GM23338 (cell line): ENCODE measurements around the gene PPCDC. TPM values are rescaled to one million over a fixed set of nuclear protein-coding genes. Genes with fewer than 3 reads are reported as not detected.

Experiments used
- ATAC-seq: fragments of 200-7000 bp; cut with Tn5 transposase; 3 replicates; pipeline ENCODE4 v1.9.1; 2020
- DNase-seq: peaks from one replicate; pipeline ENCODE4 v3.0.0-alpha.2; 2015; ENCODE audit warnings: low spot score
- H2AFZ ChIP-seq: fragments of 200-600 bp; sonication (generic); 2 replicates; pipeline ENCODE4 v1.8.0; 2016; ENCODE audit warnings: antibody characterized with exemption, mild to moderate bottlenecking, moderate library complexity
- H3F3A ChIP-seq: fragments of 200-600 bp; sonication (generic); replicated peaks from 2 replicates; pipeline ENCODE4 v1.8.0; 2017; ENCODE audit warnings: antibody characterized with exemption, mixed run types, low read depth
- H3K27ac ChIP-seq: fragments of 200-600 bp; sonication (generic); 2 replicates; pipeline ENCODE4 v1.6.1; 2016; ENCODE audit warnings: low read depth
- H3K27me3 ChIP-seq: fragments of 200-600 bp; sonication (generic); 2 replicates; pipeline ENCODE4 v1.8.0; 2016; ENCODE audit warnings: mild to moderate bottlenecking, mixed run types, moderate library complexity; ENCODE audit not compliant: insufficient read depth
- H3K36me3 ChIP-seq: fragments of 200-600 bp; sonication (generic); 2 replicates; pipeline ENCODE4 v1.8.0; 2016; ENCODE audit warnings: mild to moderate bottlenecking; ENCODE audit not compliant: insufficient read depth
- H3K4me1 ChIP-seq: fragments of 200-600 bp; sonication (generic); 2 replicates; pipeline ENCODE4 v1.8.0; 2016; ENCODE audit warnings: mild to moderate bottlenecking, moderate library complexity; ENCODE audit not compliant: insufficient read depth
- H3K4me2 ChIP-seq: fragments of 200-600 bp; sonication (generic); 2 replicates; pipeline ENCODE4 v1.7.1; 2017; ENCODE audit warnings: mixed run types
- H3K4me3 ChIP-seq: fragments of 200-600 bp; sonication (generic); 2 replicates; pipeline ENCODE4 v1.6.1; 2016; ENCODE audit warnings: mixed run types
- H3K79me2 ChIP-seq: fragments of 200-600 bp; sonication (generic); replicated peaks from 2 replicates; pipeline ENCODE4 v1.8.0; 2017; ENCODE audit warnings: mild to moderate bottlenecking; ENCODE audit not compliant: insufficient read depth
- H3K9me2 ChIP-seq: fragments of 200-600 bp; sonication (generic); 2 replicates; pipeline ENCODE4 v1.8.0; 2017; ENCODE audit not compliant: insufficient read depth
- H4K20me1 ChIP-seq: fragments of 200-600 bp; sonication (generic); replicated peaks from 2 replicates; pipeline ENCODE4 v1.8.0; 2017; ENCODE audit warnings: mild to moderate bottlenecking; ENCODE audit not compliant: insufficient read depth
- H3K27ac Mint-ChIP-seq: 2 replicates; pipeline ENCODE4 v1.8.0; 2020; ENCODE audit warnings: inconsistent platforms, mild to moderate bottlenecking, moderate library complexity, mixed read lengths
- H3K27me3 Mint-ChIP-seq: 3 replicates; pipeline ENCODE4 v1.8.0; 2022; ENCODE audit warnings: low read depth, mild to moderate bottlenecking, moderate library complexity, mixed read lengths, inconsistent platforms; ENCODE audit not compliant: insufficient read depth, poor library complexity
- H3K36me3 Mint-ChIP-seq: 3 replicates; pipeline ENCODE4 v1.8.0; 2021; ENCODE audit warnings: low read depth, mild to moderate bottlenecking, inconsistent platforms, moderate library complexity, mixed read lengths
- H3K4me1 Mint-ChIP-seq: 3 replicates; pipeline ENCODE4 v1.8.0; 2020; ENCODE audit warnings: mild to moderate bottlenecking, inconsistent platforms, mixed read lengths
- H3K4me3 Mint-ChIP-seq: 3 replicates; pipeline ENCODE4 v1.8.0; 2021; ENCODE audit warnings: moderate library complexity, mild to moderate bottlenecking, inconsistent platforms, mixed read lengths
- H3K9me3 Mint-ChIP-seq: 3 replicates; pipeline ENCODE4 v1.8.0; 2020; ENCODE audit warnings: moderate library complexity, mild to moderate bottlenecking, inconsistent platforms, mixed read lengths
- CTCF ChIP-seq, 2 experiments: fragments of 200-600 bp in 1 of 2; sonication (generic) in 1 of 2; conservative IDR thresholded peaks; 2 replicates each; pipeline versions ENCODE4 v1.5.1 to v1.6.1; 2016 to 2017; ENCODE audit warnings: antibody characterized with exemption in 2 of 2, low read depth in 2 of 2, mild to moderate bottlenecking in 2 of 2, moderate library complexity in 1 of 2
- ETS1 ChIP-seq: IDR thresholded peaks from 2 replicates; pipeline ENCODE4 v1.6.1; 2016; ENCODE audit warnings: antibody characterized with exemption
- JUNB ChIP-seq: IDR thresholded peaks from one replicate; pipeline ENCODE4 v1.6.1; 2016; ENCODE audit warnings: antibody characterized with exemption; ENCODE audit not compliant: unreplicated experiment
- POLR2AphosphoS5 ChIP-seq: IDR thresholded peaks from 2 replicates; pipeline ENCODE4 v1.6.1; 2016; ENCODE audit warnings: antibody characterized with exemption, low read depth
- ZNF114 ChIP-seq: fragments of 250-450 bp; sonication (Bioruptor Pico); IDR thresholded peaks from 2 replicates; pipeline ENCODE4 v1.5.0; 2020; ENCODE audit warnings: mild to moderate bottlenecking, moderate library complexity
- ZNF462 ChIP-seq: fragments of 250-450 bp; sonication (Bioruptor Pico); IDR thresholded peaks from 2 replicates; pipeline ENCODE4 v1.5.0; 2020; ENCODE audit warnings: mild to moderate bottlenecking, moderate library complexity
- polyA plus RNA-seq: library from polyadenylated mRNA; unstranded; fragments of >200 nt; fragmentation: Nextera tagmentation; extraction: Ambion mirVana; gene quantifications from 2 replicates; pipeline ENCODE4 v1.2.1, GENCODE V29; 2016
- total RNA-seq: library from RNA; depleted of rRNA; stranded (reverse); fragments of >200 nt; shearing (Covaris generic); gene quantifications from 2 replicates; pipeline ENCODE4 v1.2.3, GENCODE V29; 2014
- TF ChIP-seq, protein P1 (sequence below): IDR thresholded peaks from one replicate; pipeline ENCODE4 v1.6.1; 2018; ENCODE audit warnings: antibody characterized with exemption; ENCODE audit not compliant: unreplicated experiment

PPCDC gene
- total and polyA plus RNA-seq, 2 experiments from 2014 or later: 17.8 to 40.2 TPM

DNA sequence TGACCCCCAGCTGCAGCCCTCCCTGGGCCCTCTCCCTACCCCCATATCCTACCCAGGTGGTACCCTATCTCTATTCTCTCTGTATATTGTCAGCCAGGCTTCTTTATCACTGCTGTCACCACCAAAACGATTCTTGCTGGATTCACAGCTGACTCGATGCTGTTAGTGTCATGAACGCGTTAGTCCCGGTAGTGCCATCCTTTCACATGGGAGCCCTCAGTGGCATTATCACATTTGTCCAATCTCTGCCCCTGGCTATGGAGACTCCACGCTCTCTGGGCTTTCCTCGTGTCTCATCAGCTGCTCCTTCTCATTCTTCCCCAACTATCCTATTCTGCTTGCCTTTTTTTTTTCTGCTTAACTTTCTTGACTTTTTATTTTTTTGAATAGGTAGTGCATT is 21.0 kb upstream of the PPCDC start (continued):
- TF ChIP-seq CTCF (conservative IDR thresholded peaks at IDR 0.05; ENCODE audit: low read depth in 2 of 2): no peak

DNA sequence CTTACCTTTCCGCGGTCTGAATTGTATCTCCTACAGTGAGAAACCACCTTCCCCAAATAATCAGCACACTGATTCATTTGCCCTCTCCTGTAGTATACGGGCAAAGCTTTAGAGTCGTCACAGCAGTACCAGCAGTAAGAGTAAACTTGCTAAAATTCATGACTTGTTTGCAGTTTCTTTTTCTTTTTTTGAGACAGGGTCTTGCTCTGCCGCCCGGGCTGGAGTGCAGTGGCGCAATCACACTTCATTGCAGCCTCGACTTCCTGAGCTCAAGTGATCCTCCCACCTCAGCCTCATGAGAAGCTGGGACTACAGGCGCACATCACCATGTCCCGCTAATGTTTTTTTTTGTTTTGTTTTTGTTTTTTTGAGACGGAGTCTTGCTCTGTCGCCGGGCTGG is 16.2 kb upstream of the PPCDC start:
- H3K27me3 ChIP-seq: no peaks in the 10 kb centered on the region
- no peak overlapping the region for H3K4me3 Mint-ChIP-seq
- H3K27ac Mint-ChIP-seq: no peak overlapping the region

More for the DNA sequence above, 16.2 kb upstream of the PPCDC start:
- H3K9me2 ChIP-seq: no peaks in the 10 kb centered on the region
- TF ChIP-seq ZNF114 (CRISPR knock-in tag) (no peak), JUNB (no peak), ZNF462 (CRISPR knock-in tag) (no peak), POLR2AphosphoS5 (no peak), ETS1 (no peak)
- TF ChIP-seq, protein P1, sequence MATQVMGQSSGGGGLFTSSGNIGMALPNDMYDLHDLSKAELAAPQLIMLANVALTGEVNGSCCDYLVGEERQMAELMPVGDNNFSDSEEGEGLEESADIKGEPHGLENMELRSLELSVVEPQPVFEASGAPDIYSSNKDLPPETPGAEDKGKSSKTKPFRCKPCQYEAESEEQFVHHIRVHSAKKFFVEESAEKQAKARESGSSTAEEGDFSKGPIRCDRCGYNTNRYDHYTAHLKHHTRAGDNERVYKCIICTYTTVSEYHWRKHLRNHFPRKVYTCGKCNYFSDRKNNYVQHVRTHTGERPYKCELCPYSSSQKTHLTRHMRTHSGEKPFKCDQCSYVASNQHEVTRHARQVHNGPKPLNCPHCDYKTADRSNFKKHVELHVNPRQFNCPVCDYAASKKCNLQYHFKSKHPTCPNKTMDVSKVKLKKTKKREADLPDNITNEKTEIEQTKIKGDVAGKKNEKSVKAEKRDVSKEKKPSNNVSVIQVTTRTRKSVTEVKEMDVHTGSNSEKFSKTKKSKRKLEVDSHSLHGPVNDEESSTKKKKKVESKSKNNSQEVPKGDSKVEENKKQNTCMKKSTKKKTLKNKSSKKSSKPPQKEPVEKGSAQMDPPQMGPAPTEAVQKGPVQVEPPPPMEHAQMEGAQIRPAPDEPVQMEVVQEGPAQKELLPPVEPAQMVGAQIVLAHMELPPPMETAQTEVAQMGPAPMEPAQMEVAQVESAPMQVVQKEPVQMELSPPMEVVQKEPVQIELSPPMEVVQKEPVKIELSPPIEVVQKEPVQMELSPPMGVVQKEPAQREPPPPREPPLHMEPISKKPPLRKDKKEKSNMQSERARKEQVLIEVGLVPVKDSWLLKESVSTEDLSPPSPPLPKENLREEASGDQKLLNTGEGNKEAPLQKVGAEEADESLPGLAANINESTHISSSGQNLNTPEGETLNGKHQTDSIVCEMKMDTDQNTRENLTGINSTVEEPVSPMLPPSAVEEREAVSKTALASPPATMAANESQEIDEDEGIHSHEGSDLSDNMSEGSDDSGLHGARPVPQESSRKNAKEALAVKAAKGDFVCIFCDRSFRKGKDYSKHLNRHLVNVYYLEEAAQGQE: no peak
- no peaks in the 10 kb centered on the region for H3K4me1 ChIP-seq
- DNase-seq (no peak), ATAC-seq (no peak)
- peaks cover 11% of the 10 kb centered on the region for H4K20me1 ChIP-seq
- no peak overlapping the region for H3K4me3 ChIP-seq
- no peak overlapping the region for H2AFZ ChIP-seq
- H3K79me2 ChIP-seq: no peaks in the 10 kb centered on the region
- H3F3A ChIP-seq: no peaks in the 10 kb centered on the region
- no peak overlapping the region for H3K4me2 ChIP-seq
- H3K4me1 Mint-ChIP-seq: no peaks in the 10 kb centered on the region
- H3K9me3 Mint-ChIP-seq: no peaks in the 10 kb centered on the region
- no peak overlapping the region for H3K27ac ChIP-seq
- H3K36me3 Mint-ChIP-seq: peaks cover 10% of the 10 kb centered on the region
- H3K36me3 ChIP-seq: no peaks in the 10 kb centered on the region
- peaks cover under 1% of the 10 kb centered on the region for H3K27me3 Mint-ChIP-seq
